ENCODE data around the gene DENND1A. TPM values are rescaled to one million over a fixed set of nuclear protein-coding genes. Genes with fewer than 3 reads are reported as not detected.
A peak's percentile ranks its signal among the peaks of the same experiment; 100 is the strongest.

DENND1A gene
- total RNA-seq, 1 donor from 2014 or later = 12.7 TPM

DNA sequence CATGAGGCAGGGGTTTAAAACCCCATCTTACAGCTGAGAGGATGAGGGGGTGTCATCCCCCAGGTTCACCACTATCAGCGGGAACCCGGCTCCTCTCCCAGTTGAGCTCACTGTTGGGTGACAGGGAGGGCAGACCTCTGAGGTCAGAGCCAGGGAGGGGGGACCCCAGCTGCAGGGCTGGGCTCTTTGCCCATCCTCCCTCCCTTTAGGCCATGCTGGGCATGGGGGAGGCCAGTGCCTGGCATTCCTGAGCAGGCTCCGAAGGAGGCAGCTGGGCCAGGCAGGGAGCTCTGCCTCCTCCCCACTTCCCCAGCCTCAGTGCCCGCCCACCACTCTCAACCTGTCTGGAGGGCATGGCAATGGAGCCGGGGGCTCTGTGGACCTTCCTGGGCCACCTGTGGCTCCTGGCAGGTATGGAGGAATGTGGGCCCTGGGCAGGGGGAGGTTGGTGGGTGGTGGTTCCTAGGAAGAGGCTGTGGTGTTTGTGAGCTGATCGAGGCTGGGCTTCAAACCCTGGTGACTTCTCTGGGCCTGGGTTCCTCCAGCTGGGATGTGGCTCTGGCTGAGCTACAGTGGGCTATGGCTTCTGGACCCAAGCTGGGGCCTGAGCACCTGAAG is 561.3 kb downstream of the DENND1A start:
- no peak overlapping the region for H3K4me2 ChIP-seq (ENCODE audit: low read length)
- H3K79me2 ChIP-seq (ENCODE audit: insufficient read depth, low read length) = no peaks in the 10 kb centered on the region
- Mint-ChIP-seq H3K9me3 (ENCODE audit: unreplicated experiment) (peaks cover 3% of the 10 kb centered on the region), H3K36me3 (ENCODE audit: low read depth, unreplicated experiment) (peaks cover 7% of the 10 kb centered on the region), H3K27me3 (ENCODE audit: low read depth, unreplicated experiment) (peaks cover 20% of the 10 kb centered on the region), H3K4me1 (ENCODE audit: low read depth, unreplicated experiment) (peaks cover 23% of the 10 kb centered on the region), H3K4me3 (ENCODE audit: unreplicated experiment) (no peak overlapping the region), H3K27ac (ENCODE audit: unreplicated experiment) (peak overlapping the region; percentile 78)
- H3K27ac ChIP-seq (ENCODE audit: low read depth, low read length) = no peak overlapping the region
- H3K9me3 ChIP-seq (ENCODE audit: insufficient read depth, low read depth, low read length) = peaks cover 5% of the 10 kb centered on the region
- no peaks in the 10 kb centered on the region for H4K20me1 ChIP-seq (ENCODE audit: insufficient read depth, low read length)
- TF ChIP-seq, protein P1, sequence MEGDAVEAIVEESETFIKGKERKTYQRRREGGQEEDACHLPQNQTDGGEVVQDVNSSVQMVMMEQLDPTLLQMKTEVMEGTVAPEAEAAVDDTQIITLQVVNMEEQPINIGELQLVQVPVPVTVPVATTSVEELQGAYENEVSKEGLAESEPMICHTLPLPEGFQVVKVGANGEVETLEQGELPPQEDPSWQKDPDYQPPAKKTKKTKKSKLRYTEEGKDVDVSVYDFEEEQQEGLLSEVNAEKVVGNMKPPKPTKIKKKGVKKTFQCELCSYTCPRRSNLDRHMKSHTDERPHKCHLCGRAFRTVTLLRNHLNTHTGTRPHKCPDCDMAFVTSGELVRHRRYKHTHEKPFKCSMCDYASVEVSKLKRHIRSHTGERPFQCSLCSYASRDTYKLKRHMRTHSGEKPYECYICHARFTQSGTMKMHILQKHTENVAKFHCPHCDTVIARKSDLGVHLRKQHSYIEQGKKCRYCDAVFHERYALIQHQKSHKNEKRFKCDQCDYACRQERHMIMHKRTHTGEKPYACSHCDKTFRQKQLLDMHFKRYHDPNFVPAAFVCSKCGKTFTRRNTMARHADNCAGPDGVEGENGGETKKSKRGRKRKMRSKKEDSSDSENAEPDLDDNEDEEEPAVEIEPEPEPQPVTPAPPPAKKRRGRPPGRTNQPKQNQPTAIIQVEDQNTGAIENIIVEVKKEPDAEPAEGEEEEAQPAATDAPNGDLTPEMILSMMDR (IDR thresholded peaks at IDR 0.05; ENCODE audit: insufficient read depth, low read depth, low read length) = no peak
- TF ChIP-seq EZH2 (IDR thresholded peaks at IDR 0.05; ENCODE audit: insufficient read depth, low read length) = no peak
- no peak overlapping the region for H3K9ac ChIP-seq (ENCODE audit: low read length)
- peaks cover 17% of the 10 kb centered on the region for H3K27me3 ChIP-seq (ENCODE audit: insufficient read depth, low read length)
- peaks cover 12% of the 10 kb centered on the region for H3K4me1 ChIP-seq (ENCODE audit: insufficient read depth, low read length)
- DNase-seq (ENCODE audit: low read depth) (no peak), FAIRE-seq (no peak)
- H3K4me3 ChIP-seq (ENCODE audit: insufficient read depth, low read depth, low read length) = no peak overlapping the region
- no peak overlapping the region for H2AFZ ChIP-seq (ENCODE audit: low read depth, low read length)
- no peaks in the 10 kb centered on the region for H3K36me3 ChIP-seq (ENCODE audit: insufficient read depth, low read length)

DNA sequence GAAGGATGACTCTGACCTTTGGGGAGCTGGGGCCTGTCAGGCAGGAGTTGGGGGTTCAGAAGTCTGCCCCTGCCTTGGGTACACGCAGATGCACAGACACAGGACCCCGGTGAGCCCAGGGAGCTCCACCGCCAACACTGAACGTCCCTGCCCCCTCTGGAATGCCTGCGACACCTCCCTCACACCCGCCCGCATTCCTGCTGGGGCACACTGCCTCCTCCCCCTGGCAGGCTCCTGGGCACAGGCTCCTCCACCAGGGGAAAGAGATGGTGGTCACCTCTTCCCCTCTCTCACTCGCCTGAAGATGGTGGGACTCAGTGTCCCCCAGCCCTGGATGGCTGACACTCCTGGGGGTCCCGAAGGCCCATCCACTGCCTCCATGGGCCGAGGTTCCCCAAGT is 561.9 kb downstream of the DENND1A start:
- Histone ChIP-seq H3K9ac (ENCODE audit: low read length) (no peak overlapping the region), H3K4me3 (ENCODE audit: insufficient read depth, low read depth, low read length) (no peak overlapping the region), H3K27me3 (ENCODE audit: insufficient read depth, low read length) (peaks cover 17% of the 10 kb centered on the region), H4K20me1 (ENCODE audit: insufficient read depth, low read length) (no peaks in the 10 kb centered on the region), H3K4me2 (ENCODE audit: low read length) (no peak overlapping the region), H3K4me1 (ENCODE audit: insufficient read depth, low read length) (peaks cover 12% of the 10 kb centered on the region), H2AFZ (ENCODE audit: low read depth, low read length) (no peak overlapping the region), H3K36me3 (ENCODE audit: insufficient read depth, low read length) (no peaks in the 10 kb centered on the region), H3K27ac (ENCODE audit: low read depth, low read length) (no peak overlapping the region), H3K9me3 (ENCODE audit: insufficient read depth, low read depth, low read length) (peaks cover 5% of the 10 kb centered on the region), H3K79me2 (ENCODE audit: insufficient read depth, low read length) (no peaks in the 10 kb centered on the region)
- Mint-ChIP-seq H3K4me3 (ENCODE audit: unreplicated experiment) (no peak overlapping the region), H3K9me3 (ENCODE audit: unreplicated experiment) (peaks cover 3% of the 10 kb centered on the region), H3K4me1 (ENCODE audit: low read depth, unreplicated experiment) (peaks cover 25% of the 10 kb centered on the region), H3K27ac (ENCODE audit: unreplicated experiment) (no peak overlapping the region), H3K27me3 (ENCODE audit: low read depth, unreplicated experiment) (peaks cover 20% of the 10 kb centered on the region), H3K36me3 (ENCODE audit: low read depth, unreplicated experiment) (peaks cover 7% of the 10 kb centered on the region)
- FAIRE-seq (no peak), DNase-seq (ENCODE audit: low read depth) (no peak)
- no peak for TF ChIP-seq EZH2 (IDR thresholded peaks at IDR 0.05; ENCODE audit: insufficient read depth, low read length)
- TF ChIP-seq, protein P1 (IDR thresholded peaks at IDR 0.05; ENCODE audit: insufficient read depth, low read depth, low read length) = no peak

DNA sequence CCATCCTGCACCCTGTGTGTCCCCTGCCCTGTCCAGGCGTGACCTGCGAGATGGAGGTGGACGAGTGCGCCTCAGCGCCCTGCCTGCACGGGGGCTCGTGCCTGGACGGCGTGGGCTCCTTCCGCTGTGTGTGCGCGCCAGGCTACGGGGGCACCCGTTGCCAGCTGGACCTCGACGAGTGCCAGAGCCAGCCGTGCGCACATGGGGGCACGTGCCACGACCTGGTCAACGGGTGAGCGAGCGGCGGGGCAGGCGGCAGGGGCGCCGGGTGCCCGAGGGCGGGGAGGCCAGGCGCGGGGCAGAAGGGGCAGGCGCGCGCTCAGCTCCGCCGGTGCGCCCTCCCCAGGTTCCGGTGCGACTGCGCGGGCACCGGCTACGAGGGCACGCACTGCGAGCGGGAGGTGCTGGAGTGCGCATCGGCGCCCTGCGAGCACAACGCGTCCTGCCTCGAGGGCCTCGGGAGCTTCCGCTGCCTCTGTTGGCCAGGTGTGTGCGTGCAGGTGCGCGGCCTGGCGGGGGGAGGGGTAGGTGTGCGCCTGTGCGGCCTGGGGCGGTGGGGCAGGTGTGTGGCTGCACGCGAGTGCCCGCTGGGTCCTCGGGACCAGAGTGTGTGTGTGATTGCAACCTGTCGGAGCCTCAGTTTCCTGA is 563.9 kb downstream of the DENND1A start:
- Mint-ChIP-seq H3K27me3 (ENCODE audit: low read depth, unreplicated experiment) (peaks cover 6% of the 10 kb centered on the region), H3K27ac (ENCODE audit: unreplicated experiment) (no peak overlapping the region), H3K4me3 (ENCODE audit: unreplicated experiment) (no peak overlapping the region), H3K36me3 (ENCODE audit: low read depth, unreplicated experiment) (no peaks in the 10 kb centered on the region), H3K4me1 (ENCODE audit: low read depth, unreplicated experiment) (peaks cover 27% of the 10 kb centered on the region), H3K9me3 (ENCODE audit: unreplicated experiment) (peaks cover 3% of the 10 kb centered on the region)
- FAIRE-seq (no peak), DNase-seq (ENCODE audit: low read depth) (no peak)
- Histone ChIP-seq H3K27me3 (ENCODE audit: insufficient read depth, low read length) (peaks cover 4% of the 10 kb centered on the region), H3K36me3 (ENCODE audit: insufficient read depth, low read length) (no peaks in the 10 kb centered on the region), H3K4me2 (ENCODE audit: low read length) (no peak overlapping the region), H3K4me3 (ENCODE audit: insufficient read depth, low read depth, low read length) (no peak overlapping the region), H3K4me1 (ENCODE audit: insufficient read depth, low read length) (peaks cover 12% of the 10 kb centered on the region), H3K79me2 (ENCODE audit: insufficient read depth, low read length) (no peaks in the 10 kb centered on the region), H3K27ac (ENCODE audit: low read depth, low read length) (no peak overlapping the region), H3K9me3 (ENCODE audit: insufficient read depth, low read depth, low read length) (no peaks in the 10 kb centered on the region), H2AFZ (ENCODE audit: low read depth, low read length) (no peak overlapping the region), H3K9ac (ENCODE audit: low read length) (no peak overlapping the region), H4K20me1 (ENCODE audit: insufficient read depth, low read length) (no peaks in the 10 kb centered on the region)
- TF ChIP-seq, protein P1 (IDR thresholded peaks at IDR 0.05; ENCODE audit: insufficient read depth, low read depth, low read length) = no peak
- no peak for TF ChIP-seq EZH2 (IDR thresholded peaks at IDR 0.05; ENCODE audit: insufficient read depth, low read length)

All from astrocyte (in vitro differentiated cells and primary cell).